ENCODE results near the gene BBOX1.
"Not testable (repeated sequence)": the region's sequence is repeated elsewhere in the genome, so short reads cannot be mapped to it uniquely, and the experiment has no call there.

BBOX1 gene

DNA sequence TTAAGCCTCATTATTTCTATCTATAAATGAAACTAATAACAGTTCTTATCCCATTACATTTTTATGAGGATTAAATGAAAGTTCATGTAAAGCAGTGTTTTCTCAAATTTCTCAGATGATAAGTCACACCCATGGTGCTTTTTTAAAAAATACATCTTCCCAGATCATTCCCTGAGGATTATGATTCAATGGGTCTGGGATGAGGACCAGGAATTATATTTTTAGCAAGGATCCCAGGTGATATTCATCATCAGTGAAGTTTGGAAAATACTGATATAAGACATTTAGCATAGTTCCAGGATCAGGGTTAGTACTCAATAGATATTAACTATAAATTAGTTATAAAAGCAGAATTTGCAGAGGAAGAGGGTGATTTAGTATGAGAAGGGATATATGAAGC is 89.1 kb downstream of the BBOX1 start:
- DNase-seq = no peak

DNA sequence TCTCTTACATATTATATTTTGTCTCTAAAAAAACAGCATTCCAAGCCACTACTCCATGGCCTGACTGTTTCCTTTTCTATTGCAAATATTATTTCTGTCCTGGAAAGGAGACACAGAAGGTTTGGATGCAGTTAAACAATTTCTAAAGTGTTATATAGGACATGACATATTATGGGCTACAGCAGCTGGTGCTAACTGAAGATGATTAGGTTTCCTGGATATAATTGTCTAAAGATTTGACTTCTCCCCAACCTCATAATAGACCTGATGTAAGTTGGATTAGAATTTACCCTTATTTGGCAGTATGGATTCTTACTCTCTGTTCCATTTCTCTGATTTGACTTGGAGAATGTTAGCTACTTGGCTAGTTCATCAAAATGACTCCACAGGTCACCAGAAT is 90.2 kb downstream of the BBOX1 start:
- DNase-seq = no peak

DNA sequence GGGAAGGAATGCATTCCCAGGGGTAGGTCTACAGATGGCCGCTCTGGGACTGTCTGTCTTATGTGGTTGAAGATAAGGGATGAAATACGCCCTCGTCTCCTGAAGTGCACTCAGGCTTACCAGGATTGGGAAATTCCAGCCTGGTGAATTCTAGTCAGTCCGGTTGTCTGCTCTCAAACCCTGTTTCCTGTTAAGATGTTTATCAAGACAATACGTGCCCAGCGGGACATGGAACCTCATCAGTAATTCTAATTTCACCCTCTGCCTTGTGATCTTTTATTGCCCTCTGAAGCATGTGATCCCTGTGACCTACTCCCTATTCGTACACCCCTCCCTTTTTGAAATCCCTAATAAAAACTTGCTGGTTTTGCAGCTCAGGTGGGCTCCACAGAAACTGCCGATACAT is 95.3 kb downstream of the BBOX1 start:
- DNase-seq = not testable (repeated sequence)

DNA sequence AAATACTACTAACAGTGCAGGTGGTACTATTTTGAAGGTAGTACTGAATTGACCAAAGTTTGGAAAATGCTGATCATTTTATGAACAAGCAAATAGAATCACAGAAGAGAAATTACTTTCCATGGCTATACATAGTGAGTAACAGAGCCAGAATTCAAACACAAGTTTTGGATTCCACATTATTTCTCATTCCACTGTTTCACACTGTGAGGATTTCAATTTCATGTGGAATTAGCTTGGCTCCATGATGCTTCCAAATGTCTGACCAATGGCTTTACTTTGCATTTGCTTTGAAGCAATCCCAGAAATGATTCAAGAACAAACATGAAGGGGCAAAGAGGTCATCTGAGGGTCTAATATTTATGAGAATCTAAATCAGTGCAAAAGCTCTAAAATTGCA is 98.1 kb downstream of the BBOX1 start:
- no peak for DNase-seq

DNA sequence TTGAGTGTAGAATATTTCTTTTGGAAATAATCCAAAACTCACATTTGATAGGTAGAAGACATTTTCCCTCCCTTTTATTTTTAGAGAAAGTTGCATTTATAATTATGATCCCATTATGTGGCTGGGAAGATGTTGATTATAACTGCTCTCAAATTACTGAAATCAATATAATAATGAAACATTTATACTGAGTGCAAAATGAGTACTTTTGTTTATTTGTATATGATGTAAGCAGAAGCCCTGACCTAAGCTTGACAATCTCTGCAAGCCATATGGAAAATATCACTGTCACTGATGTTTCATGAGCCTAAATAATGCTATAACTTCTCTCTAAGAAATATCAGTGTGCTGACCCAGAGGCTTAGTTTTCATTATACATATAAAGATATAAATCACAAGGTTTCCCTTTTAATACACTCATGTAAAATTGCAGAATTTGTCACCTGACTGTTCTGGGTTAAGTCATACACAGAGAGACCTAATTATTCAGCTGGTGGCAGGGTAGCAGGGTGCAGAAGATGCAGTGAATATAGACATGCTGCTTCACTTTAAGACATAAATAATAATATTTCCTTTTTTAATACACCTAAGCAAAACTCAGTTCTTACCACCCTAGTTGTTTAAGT is 99.2 kb downstream of the BBOX1 start:
- no peak for DNase-seq

DNA sequence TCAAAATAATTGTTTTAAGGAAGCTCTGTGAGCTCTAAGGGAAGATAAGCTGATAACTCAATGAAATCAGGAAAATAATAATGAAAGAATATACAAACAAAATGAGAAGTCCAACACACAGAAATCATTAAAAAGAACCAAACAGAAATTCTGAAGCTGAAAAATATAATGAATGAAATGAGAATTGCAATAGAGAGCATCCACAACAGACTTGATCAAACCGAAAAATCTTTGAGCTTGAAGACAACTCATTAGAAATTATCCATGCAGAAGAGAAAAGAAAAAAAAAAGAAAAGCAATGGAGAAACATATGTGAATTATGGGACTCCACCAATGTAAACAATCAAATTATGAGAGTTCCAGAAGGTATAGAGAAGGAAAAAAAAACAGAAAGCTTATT is 101.0 kb downstream of the BBOX1 start:
- no peak for DNase-seq

DNA sequence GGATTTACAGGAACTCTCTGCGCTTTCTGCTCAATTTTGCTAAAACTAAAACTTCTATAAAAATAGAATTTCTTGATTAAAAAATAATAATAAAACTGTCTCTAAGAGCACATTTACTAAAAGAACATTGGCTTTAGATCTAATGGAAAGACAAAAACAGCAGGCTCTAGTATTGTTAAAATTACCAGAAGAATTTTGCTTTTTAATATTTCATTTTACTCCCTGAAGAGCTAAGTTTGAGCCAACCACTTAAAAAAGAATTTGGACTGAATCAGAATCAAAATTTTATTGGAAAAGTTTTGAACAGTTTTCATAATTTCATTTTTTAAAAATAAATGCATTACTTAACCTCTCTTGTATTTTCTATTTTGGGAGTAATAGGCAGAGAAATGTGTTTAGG is 107.3 kb downstream of the BBOX1 start:
- no peak for DNase-seq

DNA sequence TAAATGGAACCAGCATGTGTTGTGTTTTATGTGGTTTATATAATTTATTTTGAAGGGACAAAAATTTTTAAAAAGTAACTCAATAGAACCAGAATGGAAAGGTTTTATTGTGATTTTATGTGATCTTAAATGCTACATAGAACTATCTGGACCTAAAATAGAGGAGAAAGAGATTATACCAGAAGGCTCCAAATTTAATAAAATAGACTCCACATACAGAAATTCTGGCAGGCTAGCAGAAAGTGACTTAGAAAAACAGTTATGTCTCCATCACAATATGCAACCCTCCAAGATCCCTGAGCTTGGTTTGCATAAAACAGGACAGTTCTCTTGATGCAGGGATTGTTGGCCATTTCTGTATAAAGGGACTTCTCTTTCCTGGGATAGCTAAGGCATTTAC is 107.9 kb downstream of the BBOX1 start:
- DNase-seq = no peak

DNA sequence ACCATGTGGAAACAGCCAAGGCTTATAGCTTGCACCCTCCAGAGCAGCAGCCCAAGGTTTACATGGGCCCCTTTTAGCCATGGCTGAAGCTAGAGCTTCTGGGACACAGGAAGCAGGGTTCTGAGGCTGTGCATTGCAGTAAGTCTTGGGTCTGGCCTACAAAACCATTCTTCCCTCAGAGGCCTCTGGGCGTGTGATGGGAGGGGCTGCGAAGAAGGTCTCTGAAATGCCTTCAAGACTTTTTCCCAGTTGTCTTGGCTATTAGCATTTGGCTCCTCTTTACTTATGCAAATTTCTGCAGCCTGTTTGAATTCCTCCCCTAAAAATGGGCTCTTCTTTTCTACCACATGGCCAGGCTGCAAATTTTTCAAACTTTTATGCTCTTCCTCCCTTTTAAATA is 109.5 kb downstream of the BBOX1 start:
- DNase-seq = no peak

DNA sequence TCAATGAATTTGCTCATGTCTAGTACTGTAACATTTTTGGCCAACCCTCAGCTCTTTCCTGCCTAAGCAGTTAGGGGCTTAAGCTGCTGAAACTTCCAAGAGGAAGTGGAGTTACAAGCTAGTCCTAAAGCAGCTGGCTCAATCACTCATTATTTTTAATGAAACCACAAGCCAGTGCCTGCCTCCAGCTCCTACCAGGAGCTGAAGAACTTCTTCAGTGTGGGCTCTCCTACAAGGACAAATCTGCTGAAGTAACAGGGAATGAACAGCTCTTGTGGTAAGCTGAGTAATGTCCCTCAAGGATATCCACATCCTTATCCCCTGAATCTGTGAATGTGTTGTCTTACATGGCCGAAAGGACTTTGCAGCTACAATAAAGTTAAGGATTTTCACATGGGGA is 112.5 kb downstream of the BBOX1 start:
- DNase-seq = no peak

DNA sequence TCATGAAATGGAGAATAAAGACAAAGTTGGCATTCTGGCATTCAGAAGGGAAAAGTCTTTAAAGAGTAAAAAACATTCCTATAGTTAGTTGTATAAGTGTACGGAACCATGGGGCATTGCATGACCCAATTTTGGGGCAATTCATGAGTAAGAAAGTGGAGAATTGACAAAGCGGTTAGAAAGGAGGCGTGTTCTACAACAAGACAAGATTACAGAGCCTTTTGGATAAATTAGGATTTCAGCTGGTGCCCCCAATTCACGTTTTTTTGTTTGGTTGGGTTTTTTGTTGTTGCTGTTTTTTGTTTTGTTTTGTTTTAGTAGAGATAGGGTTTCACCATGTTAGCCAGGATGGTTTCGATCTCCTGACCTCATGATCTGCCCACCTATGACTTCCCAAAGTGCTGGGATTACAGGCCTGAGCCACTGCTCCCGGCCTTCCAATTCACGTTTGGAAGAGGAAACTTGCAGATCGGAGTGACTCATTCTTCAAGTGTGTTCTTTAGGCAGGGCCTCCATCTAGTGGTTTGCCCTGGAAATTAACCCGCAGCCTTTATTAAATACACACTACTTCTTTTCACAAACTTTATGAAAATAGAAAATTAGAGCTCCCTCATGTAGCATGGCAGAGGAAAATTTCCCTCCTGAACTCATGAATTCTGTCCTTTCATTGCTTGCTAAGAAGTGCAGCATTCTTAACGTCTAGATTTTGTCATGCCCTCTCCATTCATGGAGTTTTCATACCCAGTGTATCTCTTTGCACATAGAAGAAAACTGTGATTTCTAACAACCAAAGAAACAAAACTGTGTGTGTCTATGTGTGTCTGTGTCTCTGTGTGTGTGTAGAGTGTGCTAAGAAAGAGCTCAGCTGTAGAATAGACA is 118.1 kb downstream of the BBOX1 start:
- peak in 1 of 2 donors; percentile 11 for DNase-seq

DNA sequence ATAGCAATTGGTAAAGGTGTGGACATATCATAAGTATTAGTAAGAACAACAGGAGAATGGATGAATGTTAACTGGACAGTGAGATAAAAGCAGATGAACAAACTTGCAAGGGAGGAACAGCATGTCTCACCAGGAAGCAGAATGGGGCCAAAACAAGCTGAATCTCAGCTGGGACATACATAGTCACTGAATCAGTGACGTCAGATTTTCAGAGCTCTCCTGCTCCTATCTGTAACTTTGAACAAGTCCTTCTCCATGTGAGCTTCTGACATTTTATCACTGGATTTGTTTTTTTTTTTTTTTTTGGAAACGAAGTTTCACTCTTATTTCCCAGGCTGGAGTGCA is 118.7 kb downstream of the BBOX1 start:
- DNase-seq = no peak

DNA sequence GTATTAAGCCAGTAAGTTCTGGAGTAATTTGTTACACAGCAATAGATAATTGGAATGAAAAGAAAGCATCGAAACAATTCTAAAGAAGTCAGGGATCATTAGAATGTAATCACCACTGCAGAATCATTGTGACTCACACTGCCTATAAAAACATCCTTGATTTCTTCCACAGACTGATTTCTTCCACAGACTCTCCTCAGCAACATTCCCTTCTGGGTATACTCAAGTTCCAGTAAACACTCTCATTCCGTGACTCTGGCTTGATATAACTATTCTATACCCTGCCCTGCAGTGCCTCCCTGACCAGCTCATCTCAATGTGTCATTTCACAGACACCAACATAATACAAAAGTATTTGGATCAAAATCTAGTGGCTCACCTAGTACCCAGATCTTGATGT is 120.5 kb downstream of the BBOX1 start:
- DNase-seq = no peak

DNA sequence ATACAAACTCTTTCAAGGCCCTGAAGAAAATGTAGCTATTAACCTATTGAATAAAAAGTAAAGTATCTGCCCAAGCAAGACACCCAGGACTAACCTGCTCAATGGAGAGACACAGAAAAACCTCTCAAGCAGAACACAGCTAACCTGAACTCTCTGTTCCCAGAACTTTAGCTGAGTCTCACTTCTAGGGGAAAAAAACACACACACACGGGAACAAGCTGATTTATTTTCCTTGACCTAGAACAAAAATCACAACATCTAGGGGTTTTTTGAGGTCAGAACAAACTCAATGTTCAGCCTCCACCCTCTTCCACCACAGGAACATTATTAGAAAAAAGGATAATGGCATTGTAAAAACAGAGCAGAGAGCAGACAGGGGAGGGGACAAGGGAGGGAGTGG is 121.6 kb downstream of the BBOX1 start:
- DNase-seq = no peak

DNA sequence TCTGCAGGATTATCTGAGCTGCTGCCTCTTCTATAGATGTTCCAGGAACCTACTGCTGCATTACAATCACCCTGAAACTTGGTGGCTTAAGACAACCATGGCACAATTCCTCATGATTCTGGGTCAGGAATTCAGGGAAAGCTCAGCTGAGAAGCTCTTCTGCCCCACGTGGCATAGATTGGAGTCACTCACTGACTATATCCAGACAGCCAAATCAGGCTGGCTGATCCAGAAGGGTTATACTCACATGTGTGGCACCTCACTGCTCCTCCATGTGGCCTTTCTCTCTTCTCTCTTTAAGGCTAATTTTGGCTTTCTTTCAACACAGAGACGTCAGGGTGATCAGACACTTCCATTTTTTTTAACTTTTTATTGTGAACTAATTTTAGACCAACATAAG is 125.5 kb downstream of the BBOX1 start:
- DNase-seq = no peak

DNA sequence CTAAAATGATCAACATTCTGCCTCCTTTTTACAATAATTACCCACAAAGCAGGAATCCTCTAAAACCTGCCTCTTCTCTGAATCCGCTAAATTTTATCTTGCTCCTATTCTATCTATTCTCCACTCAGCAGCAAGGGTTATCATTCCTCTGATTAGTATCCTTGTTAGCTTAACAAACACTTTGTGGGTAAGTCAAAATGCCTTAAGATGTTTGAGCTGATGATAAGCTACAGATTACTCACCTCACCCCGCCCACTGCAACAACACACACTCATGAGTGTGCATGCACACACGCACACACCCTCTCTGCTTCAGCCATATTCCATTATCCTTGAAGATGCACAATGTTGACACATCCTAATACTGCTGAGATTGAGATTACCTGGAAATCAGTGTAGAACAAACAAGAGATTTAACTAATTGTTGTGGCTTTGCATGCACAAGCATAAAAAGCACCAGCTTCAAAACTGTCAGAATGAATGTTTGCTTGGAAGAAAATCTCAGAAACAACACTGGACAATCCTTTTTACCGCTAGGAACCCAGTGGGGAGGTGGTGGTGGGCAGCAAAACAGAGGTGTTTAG is 130.9 kb downstream of the BBOX1 start:
- no peak for DNase-seq

DNA sequence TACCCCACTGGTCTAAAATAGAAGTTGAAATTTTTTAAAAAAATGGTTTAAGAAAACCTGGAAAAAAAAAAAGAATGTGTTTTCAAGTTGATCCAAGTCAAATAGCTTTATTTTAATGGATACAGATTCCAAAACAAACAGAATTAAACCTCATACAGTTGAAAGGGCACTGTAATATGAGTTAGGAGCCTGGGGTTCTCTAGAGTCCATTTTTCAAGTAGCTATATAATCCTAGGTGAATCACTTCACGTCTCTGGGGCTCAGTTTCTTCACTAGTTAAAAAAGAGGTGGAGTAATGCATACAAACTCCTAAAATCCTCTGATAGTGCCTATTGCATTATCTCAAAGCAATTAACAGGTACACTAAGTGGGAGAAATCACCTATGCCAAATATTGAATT is 132.9 kb downstream of the BBOX1 start:
- no peak for DNase-seq

DNA sequence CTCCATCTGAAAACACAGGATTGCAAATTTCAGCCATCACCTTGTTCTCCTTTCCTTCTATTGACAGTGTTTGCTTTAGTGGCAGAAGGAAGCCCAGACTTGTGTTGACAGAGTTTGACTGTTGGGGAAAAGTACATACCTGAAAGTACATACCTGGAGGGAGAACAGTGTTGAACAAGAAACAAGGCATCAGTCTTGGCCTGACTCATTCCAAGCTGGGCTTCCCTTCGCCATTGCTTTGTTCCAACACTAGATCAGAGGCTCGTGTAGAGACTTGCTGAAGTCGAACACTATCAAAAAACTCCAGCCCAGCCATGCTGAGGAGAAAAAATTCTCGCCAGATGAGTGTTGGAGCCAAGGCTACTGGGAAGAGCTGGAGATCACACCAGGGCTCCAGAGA is 133.4 kb downstream of the BBOX1 start:
- no peak for DNase-seq

DNA sequence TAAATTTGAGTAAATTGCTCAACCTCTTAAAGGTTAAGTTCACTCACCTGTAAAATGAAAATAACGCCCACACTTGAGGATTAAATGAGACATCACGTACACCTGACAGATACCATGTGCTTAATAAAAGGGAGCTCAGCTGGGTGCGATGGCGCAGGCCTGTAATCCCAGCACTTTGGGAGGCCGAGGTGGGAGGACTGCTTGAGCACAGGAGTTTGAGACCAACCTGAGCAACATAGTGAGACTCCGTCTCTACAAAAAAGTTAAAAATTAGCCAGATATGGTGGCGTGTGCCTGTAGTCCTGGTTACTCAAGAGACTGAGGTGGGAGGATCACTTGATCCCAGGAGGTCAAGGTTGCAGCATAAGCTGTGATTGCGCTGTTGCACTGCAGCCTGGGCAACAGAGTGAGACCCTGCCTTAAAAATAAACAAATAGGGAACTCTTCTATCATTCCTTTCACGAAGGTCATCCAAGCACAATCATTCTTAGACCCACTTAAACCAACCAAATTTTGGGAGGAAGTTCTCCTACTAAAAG is 134.1 kb downstream of the BBOX1 start:
- DNase-seq = no peak

DNA sequence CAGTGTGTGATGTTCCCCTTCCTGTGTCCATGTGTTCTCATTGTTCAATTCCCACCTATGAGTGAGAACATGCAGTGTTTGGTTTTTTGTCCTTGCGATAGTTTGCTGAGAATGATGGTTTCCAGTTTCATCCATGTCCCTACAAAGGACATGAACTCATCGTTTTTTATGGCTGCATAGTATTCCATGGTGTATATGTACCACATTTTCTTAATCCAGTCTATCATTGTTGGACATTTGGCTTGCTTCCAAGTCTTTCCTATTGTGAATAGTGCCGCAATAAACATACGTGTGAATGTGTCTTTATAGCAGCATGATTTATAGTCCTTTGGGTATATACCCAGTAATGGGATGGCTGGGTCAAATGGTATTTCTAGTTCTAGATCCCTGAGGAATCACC is 134.9 kb downstream of the BBOX1 start:
- DNase-seq = not testable (repeated sequence)
